Panc1 (cell line): Measurements from ENCODE around the gene NT5C1B.

Experiments
- CTCF ChIP-seq: fragments of 450-650 bp; IDR thresholded peaks from 2 replicates; pipeline ENCODE4 v1.5.1; 2017; ENCODE audit warnings: mild to moderate bottlenecking
- REST ChIP-seq, 2 experiments: IDR thresholded peaks; 2 replicates each; pipeline ENCODE4 v1.6.1; 2011 to 2012; ENCODE audit warnings: low read depth in 2 of 2, control low read depth in 1 of 2, low read length in 1 of 2, mild to moderate bottlenecking in 1 of 2, moderate library complexity in 1 of 2; ENCODE audit not compliant: insufficient read depth in 1 of 2

GRCh38 chr2:18637196-18637595 is 47.8 kb upstream of the NT5C1B start:
- TF ChIP-seq CTCF: no peak
- no peak for TF ChIP-seq REST (IDR thresholded peaks at IDR 0.05; ENCODE audit: insufficient read depth in 1 of 2, low read depth in 2 of 2, low read length in 1 of 2)
